Small intestine (tissue), 7 donors: Measurements from ENCODE around the gene OPN3. TPM values are rescaled to one million over a fixed set of nuclear protein-coding genes. Genes with fewer than 3 reads are reported as not detected.

Experiments used
- DNase-seq, 2 donors: peaks; one replicate each; pipeline versions ENCODE4 v3.0.0 to v3.0.0-alpha.2; 2013
- FAIRE-seq: peaks from 2 replicates; lab custom pipeline; 2012; peaks lifted over from hg19 to GRCh38; lab: Jason Lieb, UNC
- H3K27ac ChIP-seq, 3 donors: one replicate each; pipeline ENCODE4 v1.5.1; 2013; ENCODE audit warnings: low read length in 2 of 3, mild to moderate bottlenecking in 2 of 3, control low read depth in 1 of 3, inconsistent platforms in 1 of 3, low read depth in 1 of 3, moderate library complexity in 1 of 3
- H3K27me3 ChIP-seq, 3 donors: one replicate each; pipeline ENCODE4 v1.6.1; 2013; ENCODE audit warnings: low read length in 3 of 3, inconsistent platforms in 1 of 3; ENCODE audit not compliant: control insufficient read depth in 3 of 3, insufficient read depth in 3 of 3
- H3K36me3 ChIP-seq, 3 donors: one replicate each; pipeline ENCODE4 v1.6.1; 2013; ENCODE audit warnings: low read length in 3 of 3, inconsistent platforms in 1 of 3, low read depth in 1 of 3, mild to moderate bottlenecking in 1 of 3, moderate library complexity in 1 of 3; ENCODE audit not compliant: control insufficient read depth in 3 of 3, insufficient read depth in 2 of 3
- H3K4me1 ChIP-seq, 3 donors: one replicate each; pipeline ENCODE4 v1.6.1; 2013; ENCODE audit warnings: low read length in 2 of 3, inconsistent platforms in 1 of 3, low read depth in 1 of 3, mild to moderate bottlenecking in 1 of 3, moderate library complexity in 1 of 3; ENCODE audit not compliant: control insufficient read depth in 3 of 3, insufficient read depth in 2 of 3
- H3K4me3 ChIP-seq, 3 donors: one replicate each; pipeline ENCODE4 v1.5.1; 2013; ENCODE audit warnings: low read length in 3 of 3, control low read depth in 1 of 3, inconsistent platforms in 1 of 3, low read depth in 1 of 3, mild to moderate bottlenecking in 1 of 3, moderate library complexity in 1 of 3
- H3K9me3 ChIP-seq, 2 donors: one replicate each; pipeline ENCODE4 v1.6.1; 2013; ENCODE audit warnings: low read depth in 1 of 2, low read length in 1 of 2; ENCODE audit not compliant: control insufficient read depth in 2 of 2, insufficient read depth in 1 of 2
- whole genome bisulfite sequencing, 3 donors: extraction: QIAGEN DNeasy Blood & Tissue Kit; methylation state at CpG; one replicate each; pipeline ENCODE4 v1.1.7; 2013; 5-methylcytosine and 5-hydroxymethylcytosine counted together
- polyA plus RNA-seq, 4 donors: library from polyadenylated mRNA; stranded (reverse) in 3 of 4; unstranded in 1 of 4; fragments of 200-250 nt in 3 of 4; fragments of 120-200 nt in 1 of 4; gene quantifications; one replicate each; pipeline versions ENCODE4 v1.2.1 to v1.2.3, GENCODE V29; 2013
- donor health status: healthy with polysubstance abuse.
- donor health status: control.
- donor health status: control.
- donor health status: Bipolar disorder and iron deficiency.
- donor health status: healthy.

The OPN3 gene
- polyA plus RNA-seq, 4 donors: 5.0 to 27.9 (median 8.6) TPM

GRCh38 chr1:241637604-241638003, 2.6 kb downstream of the OPN3 start:
- no peaks in the 10 kb centered on the region for H3K27me3 ChIP-seq
- WGBS, 3 donors: 72 to 83% (median 83%) methylated on average over 4 of the region's 4 CpGs
- H3K4me3 ChIP-seq: no peak overlapping the region
- no peak overlapping the region for H3K27ac ChIP-seq
- peaks cover 0 to 8% of the 10 kb centered on the region in 2 donors for H3K9me3 ChIP-seq
- H3K36me3 ChIP-seq: no peaks in the 10 kb centered on the region
- H3K4me1 ChIP-seq: peaks cover 0 to 10% (median 2%) of the 10 kb centered on the region in 3 donors
- DNase-seq: no peak
- FAIRE-seq: no peak

DNA sequence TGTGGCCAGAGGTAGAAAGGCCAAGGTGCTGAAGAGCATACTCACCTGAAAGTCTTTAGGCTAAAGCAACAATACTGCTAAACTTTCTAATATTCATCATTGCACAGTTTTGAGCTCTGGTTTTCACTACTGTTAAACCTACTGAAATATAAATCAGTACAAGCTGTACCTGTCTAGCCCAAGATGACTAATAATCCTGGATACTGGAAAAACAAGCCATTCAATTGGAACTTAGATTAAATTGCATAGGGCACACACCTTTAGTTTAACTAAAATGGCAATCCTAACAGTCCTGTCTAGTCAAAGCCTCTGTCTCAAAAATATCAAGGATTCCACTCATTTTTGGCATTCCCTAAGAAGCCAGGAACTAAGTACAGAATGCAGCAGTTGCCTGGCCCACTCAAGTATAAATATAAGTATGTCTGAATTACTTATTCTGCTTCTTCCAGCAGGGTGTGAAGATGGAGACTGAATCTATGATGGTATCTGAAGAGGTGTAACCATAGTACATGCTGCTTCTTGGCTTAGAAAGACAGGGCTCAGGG, 3.1 kb downstream of the OPN3 start:
- Histone ChIP-seq H3K27ac (no peak overlapping the region), H3K27me3 (no peaks in the 10 kb centered on the region), H3K4me3 (no peak overlapping the region), H3K9me3 (peaks cover 0 to 8% of the 10 kb centered on the region in 2 donors), H3K4me1 (peaks cover 0 to 10% (median 2%) of the 10 kb centered on the region in 3 donors), H3K36me3 (no peaks in the 10 kb centered on the region)
- FAIRE-seq: no peak
- no peak for DNase-seq

- WGBS, 3 donors: 59 to 90% (median 66%) methylated on average over 1 of the region's 1 CpG
- peaks cover 0 to 7% (median 2%) of the 10 kb centered on the region in 3 donors for H3K4me1 ChIP-seq
- H3K27ac ChIP-seq: no peak overlapping the region
- no peak overlapping the region for H3K4me3 ChIP-seq
- peaks cover 0 to 2% of the 10 kb centered on the region in 2 donors for H3K9me3 ChIP-seq
- H3K36me3 ChIP-seq: no peaks in the 10 kb centered on the region
- no peak for FAIRE-seq
- no peak for DNase-seq
- H3K27me3 ChIP-seq: no peaks in the 10 kb centered on the region
These were observed 3.9 kb downstream of the OPN3 start for GRCh38 chr1:241636291-241636690.

- Histone ChIP-seq H3K27ac (no peak overlapping the region), H3K9me3 (no peaks in the 10 kb centered on the region), H3K4me1 (peaks cover 0 to 3% (median under 1%) of the 10 kb centered on the region in 3 donors), H3K27me3 (no peaks in the 10 kb centered on the region), H3K4me3 (no peak overlapping the region), H3K36me3 (no peaks in the 10 kb centered on the region)
- WGBS, 3 donors: 77 to 89% (median 80%) methylated on average over 4 of the region's 4 CpGs
- FAIRE-seq: no peak
- DNase-seq: no peak
These were observed 4.5 kb downstream of the OPN3 start for GRCh38 chr1:241635556-241636152.

DNA sequence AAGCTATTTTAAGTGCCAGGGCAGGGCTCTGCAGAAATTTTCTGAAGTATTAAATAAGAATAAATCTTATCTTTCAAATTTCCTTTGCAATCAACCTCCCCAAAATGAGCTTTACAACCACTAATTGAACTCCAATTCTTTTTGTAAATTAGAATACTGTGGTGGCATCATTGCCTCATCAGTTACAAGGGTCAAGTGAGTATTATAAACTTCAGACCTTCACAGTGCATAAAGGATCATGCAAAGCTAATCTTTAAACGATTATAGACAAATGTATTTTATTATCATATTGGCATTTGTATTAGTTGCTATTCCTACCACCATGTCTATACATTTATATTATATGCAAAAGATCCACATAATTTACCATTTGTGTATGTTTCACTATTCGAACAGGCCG, 7.2 kb downstream of the OPN3 start:
- 72 to 86% (median 85%) methylated on average over 3 of the region's 3 CpGs for WGBS, 3 donors

DNA sequence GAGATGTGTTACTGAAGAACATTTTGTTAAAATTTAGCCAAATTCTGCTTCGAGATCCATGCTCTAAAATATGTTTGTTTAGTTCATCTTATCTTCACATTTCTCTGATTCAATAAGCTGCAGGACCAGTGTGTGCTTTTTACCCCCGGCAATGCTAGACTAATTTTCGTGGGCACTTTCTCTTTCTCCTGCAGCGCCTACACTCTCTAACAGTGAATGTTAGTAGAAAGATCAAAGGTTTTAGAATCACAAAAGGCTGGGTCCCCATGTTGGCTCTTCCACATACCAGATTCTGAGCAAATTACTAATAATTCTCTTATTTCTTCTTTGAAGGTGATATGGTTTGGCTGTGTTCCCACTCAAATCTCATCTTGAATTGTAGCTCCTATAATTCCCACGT, 8.5 kb downstream of the OPN3 start:
- Histone ChIP-seq H3K27me3 (no peaks in the 10 kb centered on the region), H3K4me1 (no peaks in the 10 kb centered on the region), H3K36me3 (peaks cover 0 to 2% (median 0%) of the 10 kb centered on the region in 3 donors), H3K9me3 (no peaks in the 10 kb centered on the region), H3K27ac (no peak overlapping the region), H3K4me3 (no peak overlapping the region)
- no peak for DNase-seq
- whole genome bisulfite sequencing, 3 donors: 40 to 68% (median 58%) methylated on average over 5 of the region's 5 CpGs
- FAIRE-seq: no peak

More for the DNA sequence above, 7.2 kb downstream of the OPN3 start:
- Histone ChIP-seq H3K4me3 (no peak overlapping the region), H3K9me3 (no peaks in the 10 kb centered on the region), H3K27ac (no peak overlapping the region), H3K36me3 (peaks cover 0 to 2% (median 0%) of the 10 kb centered on the region in 3 donors), H3K4me1 (no peaks in the 10 kb centered on the region), H3K27me3 (no peaks in the 10 kb centered on the region)
- no peak for DNase-seq
- no peak for FAIRE-seq

DNA sequence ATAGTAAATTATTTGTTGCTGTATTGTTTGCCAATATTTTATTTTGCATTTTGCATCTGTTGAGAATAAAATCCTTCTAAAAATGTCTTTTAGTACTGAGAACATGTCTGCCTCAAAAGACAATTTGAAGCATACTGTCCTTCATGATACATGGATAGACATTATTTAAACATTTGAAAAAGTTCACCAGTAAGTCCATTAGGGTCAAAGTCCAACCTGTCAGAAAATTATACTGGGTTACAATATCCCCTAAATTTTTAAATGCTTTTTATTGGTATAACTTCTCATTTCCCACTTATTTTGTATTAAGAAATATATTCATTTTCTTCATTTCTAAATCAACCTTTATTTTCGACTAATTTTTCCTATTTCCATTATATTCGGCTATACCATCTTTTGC, 9.3 kb downstream of the OPN3 start:
- peaks cover 0 to 2% (median 0%) of the 10 kb centered on the region in 3 donors for H3K36me3 ChIP-seq
- no peak overlapping the region for H3K4me3 ChIP-seq
- no peaks in the 10 kb centered on the region for H3K4me1 ChIP-seq
- FAIRE-seq: peak; percentile 47
- no peaks in the 10 kb centered on the region for H3K27me3 ChIP-seq
- H3K9me3 ChIP-seq: no peaks in the 10 kb centered on the region
- no peak overlapping the region for H3K27ac ChIP-seq
- no peak for DNase-seq
- WGBS, 3 donors: 93 to 100% (median 98%) methylated on average over 2 of the region's 2 CpGs

DNA sequence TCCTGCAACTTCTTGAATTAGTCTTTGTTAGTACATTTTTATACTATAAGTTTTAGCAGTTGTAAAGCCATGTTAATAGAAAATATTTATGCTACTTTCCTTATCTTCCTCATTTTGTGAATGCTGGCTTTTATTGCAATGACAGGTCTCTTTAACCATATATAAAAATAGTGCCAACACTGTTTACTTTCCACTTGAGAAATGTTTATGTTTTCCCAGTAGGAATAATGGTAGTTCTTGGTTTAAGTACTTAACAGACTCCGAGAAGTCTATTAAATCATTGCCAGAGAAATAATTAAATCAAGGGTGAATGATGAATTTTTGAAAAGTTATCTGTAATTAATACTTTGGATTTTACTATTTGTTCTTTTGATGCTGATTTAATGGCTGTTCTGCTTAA, 9.7 kb downstream of the OPN3 start:
- Histone ChIP-seq H3K4me3 (no peak overlapping the region), H3K9me3 (no peaks in the 10 kb centered on the region), H3K36me3 (peaks cover 0 to 2% (median 0%) of the 10 kb centered on the region in 3 donors), H3K27me3 (no peaks in the 10 kb centered on the region), H3K27ac (no peak overlapping the region), H3K4me1 (no peaks in the 10 kb centered on the region)
- 78 to 93% (median 88%) methylated on average over 1 of the region's 1 CpG for WGBS, 3 donors
- no peak for DNase-seq
- FAIRE-seq: no peak

- Histone ChIP-seq H3K27me3 (no peaks in the 10 kb centered on the region), H3K4me3 (no peak overlapping the region), H3K9me3 (no peaks in the 10 kb centered on the region), H3K27ac (no peak overlapping the region), H3K36me3 (peaks cover 0 to 2% (median 0%) of the 10 kb centered on the region in 3 donors), H3K4me1 (no peaks in the 10 kb centered on the region)
- no peak for FAIRE-seq
- DNase-seq: no peak
These were observed 10.2 kb downstream of the OPN3 start for GRCh38 chr1:241630005-241630404.
